Stimulated activated CD4-positive, alpha-beta T cell treated with anti-CD3 and anti-CD28 coated beads, Interleukin-2, amount 100 ng/mL, for 48 hours (primary cell): Measurements from ENCODE around the gene ZMAT5.

ENCODE experiments used
- DNase-seq, 2 donors: peaks; one replicate each; pipeline ENCODE4 v3.0.0-alpha.2; 2020

The ZMAT5 gene

GRCh38 chr22:29751669-29752068 lies 15.1 kb downstream of the ZMAT5 start:
- DNase-seq, result no peak

DNA sequence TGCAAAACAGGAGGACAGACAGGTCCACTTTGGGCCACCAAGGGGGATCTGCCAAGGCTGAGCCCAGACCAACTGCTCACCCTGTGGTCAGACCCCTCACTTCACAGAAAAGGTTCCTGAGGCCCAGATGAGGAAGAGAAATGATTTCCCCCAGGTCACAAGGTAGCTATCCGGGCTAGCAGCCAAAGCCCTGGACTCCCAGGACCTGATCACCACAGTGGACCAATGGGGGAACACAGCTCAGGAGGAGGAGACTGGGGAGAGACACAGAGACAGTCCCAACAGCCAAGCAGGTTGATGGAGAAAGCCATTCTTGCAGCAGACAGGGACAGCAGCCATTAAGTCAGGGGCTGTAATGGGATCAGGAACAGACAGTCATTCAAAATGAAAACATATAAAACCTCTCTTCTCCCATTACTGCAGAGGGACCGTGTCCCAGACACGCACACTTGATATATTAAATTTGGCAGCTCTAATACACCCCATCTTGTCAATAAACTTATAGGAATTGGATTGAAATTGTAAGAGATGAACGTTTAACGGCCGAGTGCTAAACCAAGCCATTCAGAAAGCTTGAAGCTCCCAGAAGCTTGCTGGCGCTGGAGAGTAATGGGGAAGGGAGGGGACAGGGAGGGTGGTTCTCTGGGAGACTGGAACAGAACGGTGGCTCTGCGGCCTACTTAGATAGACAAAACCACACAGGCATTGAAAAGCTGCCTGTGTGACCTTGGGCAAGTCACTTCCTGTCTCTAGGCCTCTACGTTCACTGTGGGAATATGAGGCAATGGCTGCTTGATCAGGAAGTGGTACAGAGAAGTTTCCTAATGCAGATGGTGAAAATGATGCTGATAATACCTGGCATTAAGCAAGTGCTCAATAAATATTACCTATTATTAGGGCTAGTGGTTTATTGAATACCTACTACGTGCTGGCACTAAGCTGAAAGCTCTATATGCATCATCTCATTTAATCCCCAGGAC lies 16.0 kb downstream of the ZMAT5 start:
- DNase-seq, result peak in 1 of 2 donors; percentile 11

DNA sequence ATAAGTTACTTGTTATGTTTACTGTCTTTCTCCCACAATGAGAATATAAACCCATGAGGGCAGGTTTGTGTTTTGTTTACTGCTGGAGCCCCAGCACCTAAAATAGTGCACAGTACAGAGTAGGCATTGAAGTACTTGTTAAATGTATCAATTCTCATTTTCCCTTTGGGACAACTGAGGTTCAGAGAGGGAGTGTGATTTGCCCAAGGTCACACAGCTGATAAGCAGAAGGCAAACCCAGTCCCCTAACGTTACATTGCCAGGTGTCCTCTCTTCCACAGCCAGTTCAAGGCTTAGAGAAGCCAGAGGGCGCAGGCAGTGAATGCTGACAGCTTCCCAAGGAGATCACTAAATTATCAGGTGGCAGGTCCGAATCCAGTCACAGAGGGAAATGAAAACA lies 16.8 kb downstream of the ZMAT5 start:
- no peak for DNase-seq

DNA sequence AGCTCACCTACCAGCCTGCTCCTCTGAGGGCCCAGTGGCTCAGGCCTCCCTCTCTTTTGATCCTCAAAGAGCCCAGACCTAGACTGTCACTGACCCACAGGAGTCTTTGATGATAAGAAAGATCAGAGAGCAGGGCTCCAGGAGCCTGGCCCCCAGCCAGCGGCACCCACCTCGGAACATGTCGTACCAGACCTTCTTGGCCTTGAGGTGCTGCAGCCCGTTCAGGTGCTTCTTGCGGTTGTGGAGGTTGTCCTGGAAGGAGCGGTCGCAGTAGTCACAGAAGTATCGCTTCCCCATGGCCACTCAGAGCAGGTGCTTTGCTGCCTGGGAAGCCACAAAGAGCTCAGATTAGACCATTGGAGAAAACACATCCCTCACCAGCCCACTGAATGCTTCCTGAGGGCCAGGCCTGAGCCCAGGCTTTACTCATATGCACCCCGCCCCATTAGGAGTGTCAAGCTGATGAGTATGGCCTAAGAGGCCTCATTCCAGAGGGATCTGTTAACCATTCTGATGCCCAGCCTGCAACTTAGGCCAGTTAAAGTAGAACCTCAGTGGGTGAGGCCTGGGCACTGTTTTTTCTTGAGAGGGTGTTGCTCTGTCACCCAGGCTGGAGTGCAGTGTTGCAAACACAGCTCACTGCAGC lies 18.4 kb downstream of the ZMAT5 start:
- no peak for DNase-seq

DNA sequence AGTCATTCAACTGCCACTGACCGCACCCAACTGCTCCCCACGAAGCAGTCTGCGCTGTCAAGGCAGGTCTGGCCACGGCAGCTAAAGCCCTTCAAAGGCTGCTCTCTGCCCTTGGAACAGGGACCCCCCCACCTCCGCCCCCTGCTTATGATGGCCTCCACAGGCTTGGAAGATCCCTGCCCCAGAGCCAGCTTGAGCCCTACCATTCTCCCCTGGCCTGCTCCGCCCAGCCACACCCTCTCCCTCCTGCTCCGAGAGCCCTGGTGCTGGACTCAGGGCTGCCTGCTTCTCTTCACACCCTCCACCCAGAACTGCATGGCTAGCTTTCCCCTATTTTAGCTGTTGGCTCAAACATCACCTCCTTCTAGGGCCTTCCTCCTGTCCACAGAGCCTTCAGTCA lies 19.0 kb downstream of the ZMAT5 start:
- DNase-seq, result no peak

- no peak for DNase-seq
Measured at GRCh38 chr22:29744902-29745301, 21.9 kb downstream of the ZMAT5 start.

DNA sequence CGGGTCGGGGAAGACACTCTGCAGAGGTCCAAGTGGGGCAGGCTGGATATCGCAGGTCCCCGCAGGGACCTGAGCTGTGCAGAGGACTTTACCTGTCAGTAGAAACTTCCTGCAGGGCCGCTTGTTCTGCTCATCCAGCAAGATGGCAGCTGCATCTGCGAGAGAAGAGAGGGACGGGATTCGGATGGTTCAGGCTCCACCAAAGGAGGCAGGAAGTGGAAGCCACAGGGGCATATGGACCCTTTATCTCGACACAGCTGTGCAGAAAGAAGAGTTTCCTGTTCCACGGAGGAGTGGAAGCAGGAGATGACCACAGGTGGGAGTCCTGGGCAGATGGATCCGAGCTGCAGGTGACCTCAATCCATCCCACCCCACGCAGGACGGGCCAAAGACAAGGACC lies 24.5 kb downstream of the ZMAT5 start:
- no peak for DNase-seq

DNA sequence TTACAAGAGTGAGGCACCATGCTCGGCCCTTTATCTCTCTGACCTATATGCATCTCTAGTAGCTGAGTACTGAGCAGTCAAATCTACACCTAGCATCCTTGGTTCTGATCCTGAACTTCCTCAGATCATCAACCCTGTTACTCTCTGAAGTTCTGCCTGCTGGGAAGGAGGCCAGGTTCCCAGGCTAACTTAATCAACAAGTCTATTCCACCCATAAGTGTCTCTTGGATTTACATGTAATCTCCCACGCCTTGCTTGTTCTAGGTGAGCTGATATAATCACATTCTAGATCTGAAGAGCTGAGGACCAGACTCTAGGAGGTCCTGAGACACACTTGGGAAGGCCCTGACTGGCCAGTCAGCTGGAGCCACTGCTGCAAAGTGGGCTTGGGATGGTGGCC lies 24.9 kb downstream of the ZMAT5 start:
- DNase-seq, result no peak

- DNase-seq, result no peak
Measured at GRCh38 chr22:29740216-29740615, 26.6 kb downstream of the ZMAT5 start.

GRCh38 chr22:29739346-29739875 lies 27.4 kb downstream of the ZMAT5 start:
- no peak for DNase-seq

- DNase-seq, result no peak
Measured at GRCh38 chr22:29738118-29738815, 28.5 kb downstream of the ZMAT5 start.

DNA sequence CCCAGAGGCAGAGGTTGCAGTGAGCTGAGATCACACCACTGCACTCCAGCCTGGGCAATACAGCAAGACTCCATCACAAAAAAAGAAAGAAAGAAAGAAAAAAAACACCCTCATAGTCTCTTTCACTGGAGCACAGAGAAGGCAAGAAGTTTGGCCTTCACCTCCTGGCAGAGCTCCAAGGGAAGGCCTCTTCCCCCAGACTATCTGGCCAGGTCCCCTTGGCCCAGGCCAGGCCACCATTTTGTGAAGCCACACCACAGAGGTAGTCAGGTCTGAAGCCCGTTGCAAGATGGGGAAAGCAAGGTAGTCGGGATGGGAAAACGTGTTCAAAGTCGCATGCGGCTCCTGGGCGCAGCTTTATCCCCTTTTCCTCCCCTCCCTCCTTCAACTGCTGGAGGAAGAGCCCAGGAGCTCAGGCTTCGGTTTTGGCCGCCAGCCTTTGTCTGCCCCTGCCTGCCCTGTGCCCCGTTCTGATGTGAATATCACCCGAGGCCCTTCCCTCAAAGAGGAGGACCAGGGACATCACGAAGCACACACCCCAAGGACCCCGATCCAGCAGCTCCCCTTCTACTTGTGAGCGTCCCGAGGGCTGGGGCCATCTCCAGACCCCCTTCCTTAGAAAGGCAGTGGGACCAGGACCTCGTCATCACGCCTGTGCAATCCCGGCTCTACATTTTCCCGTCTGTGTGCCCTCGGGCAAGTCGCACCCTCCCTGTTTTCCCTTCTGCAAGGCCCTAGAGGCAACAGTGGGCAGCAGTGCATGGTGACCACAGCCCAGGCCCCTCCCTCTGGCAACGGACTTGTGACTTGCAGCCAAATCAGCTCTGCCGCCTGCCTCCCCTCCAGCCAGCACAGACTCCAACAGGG lies 29.3 kb downstream of the ZMAT5 start:
- DNase-seq, result no peak

DNA sequence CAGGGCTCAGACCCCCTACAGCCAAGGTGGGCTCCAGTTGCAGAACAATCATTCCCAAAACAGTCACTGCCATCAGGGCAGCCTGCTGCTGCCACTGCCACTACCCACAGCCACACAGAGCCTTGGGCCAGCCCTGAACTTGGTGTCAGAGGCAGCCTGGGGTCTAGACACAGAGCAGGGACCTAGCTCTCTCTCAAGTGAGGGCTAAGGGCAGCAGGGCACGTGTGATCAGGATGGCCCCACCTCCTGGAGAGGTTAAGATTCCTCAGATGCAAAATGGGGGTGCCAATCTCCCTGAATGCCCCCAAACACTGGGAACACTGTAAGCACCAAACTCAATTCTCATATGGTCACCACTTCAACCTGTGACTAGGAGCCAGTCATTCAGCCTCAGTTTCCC lies 31.4 kb downstream of the ZMAT5 start:
- no peak for DNase-seq

DNA sequence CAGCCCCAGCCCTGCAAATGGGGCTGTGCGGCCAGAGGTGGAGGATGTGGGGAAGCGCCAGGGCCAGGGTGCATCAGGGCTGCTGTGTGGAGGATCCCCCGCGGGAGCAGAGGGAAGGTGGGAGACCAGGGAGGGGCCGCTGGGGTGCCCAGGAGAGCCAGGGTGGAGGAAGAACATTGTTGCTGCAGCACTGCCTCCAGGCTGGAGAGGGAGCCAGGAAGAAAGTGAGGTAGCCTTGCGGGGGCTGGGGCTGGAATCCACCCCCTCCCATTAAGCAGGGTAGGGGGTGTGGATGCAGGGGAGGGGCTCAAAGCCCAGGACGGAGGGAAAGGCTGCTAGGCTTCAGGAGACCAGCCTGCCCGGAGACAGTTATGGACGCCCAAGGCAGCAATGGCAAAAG lies 32.0 kb downstream of the ZMAT5 start:
- DNase-seq, result no peak

- no peak for DNase-seq
Measured at GRCh38 chr22:29734406-29734805, 32.4 kb downstream of the ZMAT5 start.

DNA sequence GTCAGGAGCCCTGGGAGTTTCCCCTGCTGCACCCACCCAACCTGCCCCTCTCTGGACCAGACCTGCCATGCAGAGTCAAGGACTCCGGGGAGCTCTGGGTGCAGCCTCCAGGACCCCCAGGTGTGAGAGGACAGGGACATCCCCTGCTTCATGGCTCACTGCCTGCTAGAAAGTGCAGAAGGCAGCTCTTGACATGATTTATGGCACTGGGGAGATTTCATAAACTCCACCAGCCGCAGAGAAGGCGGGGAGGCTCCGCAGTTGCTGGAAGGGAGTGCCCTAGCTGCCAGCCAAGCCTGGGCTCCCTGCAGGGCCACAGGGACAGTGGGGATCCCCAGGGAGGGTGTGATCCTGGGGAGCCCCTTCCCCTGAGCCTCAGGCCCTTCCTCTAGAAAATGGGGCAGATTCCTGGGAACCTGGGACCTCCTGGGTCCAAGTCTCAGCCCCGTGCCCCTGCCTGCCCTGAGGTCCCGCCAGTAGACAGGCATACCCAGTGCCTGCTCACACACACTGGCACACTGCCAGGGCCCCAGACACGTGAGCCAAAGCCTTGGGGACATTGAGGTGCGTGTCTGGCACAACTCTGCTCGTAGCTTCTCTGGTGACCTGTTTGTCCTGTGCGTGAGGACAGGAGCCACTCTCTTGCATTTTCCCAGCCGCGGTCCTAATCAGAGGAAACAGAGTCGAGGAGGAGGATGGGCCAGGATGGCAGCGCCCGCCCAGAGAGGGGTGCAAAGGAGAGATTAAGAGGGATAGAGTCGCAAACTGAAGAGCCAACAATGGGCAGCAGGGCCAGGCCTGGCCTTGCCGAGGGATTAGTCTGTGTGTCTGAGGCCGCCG lies 33.2 kb downstream of the ZMAT5 start:
- no peak for DNase-seq

- no peak for DNase-seq
Measured at GRCh38 chr22:29732883-29733282, 33.9 kb downstream of the ZMAT5 start.

DNA sequence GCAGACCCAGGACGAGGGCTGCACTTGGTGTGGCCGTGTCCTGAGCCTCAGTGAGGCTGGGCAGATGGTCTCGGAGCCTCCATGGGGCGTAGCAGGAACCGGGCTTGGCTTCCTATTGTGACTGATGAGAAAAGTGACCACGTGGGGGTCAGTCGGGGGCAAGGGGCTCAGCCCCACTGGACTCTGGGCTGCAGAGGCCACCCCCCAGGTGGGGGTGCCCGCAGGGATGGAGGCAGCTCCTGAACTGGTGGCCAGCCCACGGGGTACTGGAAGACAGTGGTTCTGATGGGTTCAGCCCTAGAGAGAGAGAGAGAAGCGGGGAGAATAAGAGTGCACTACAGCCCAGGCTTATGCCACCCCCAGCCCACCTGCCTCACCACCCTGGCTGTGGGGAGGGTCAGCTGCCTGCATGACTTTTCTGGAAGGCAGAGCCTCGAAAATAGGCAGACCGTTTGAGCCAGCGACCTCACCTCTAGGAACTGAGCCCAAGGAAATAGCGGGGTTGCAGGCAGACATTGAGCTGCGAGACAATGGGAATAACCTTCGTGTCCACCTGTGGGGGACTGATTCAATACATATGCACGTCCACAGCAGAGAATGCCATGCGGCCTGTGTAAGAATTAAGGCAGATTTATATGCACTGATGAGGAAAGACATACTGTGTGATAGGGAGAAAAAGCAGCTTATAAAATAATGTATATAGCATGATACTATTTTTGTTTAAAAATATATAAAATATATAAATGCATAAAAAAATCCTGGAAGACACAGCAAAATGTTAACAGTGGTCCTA lies 35.6 kb downstream of the ZMAT5 start:
- no peak for DNase-seq

DNA sequence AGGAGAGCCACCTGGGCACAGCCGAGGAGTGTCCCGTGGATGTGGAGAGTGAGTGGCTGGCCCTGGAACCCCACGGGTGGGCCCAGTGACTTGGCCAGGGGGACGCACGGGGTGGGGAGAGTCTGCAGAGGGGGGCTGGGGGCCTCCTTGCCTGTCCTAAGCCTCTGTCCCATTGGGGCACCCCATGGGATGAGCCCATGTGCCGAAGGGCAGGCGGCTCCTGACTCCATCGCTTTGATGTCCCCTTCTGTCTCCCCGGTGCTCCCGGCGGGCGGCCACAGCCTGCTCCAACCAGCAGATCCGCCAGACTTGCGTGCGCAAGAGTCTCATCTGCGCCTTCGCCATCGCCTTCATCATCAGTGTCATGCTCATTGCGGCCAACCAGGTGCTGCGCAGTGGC lies 37.6 kb downstream of the ZMAT5 start:
- no peak for DNase-seq

DNA sequence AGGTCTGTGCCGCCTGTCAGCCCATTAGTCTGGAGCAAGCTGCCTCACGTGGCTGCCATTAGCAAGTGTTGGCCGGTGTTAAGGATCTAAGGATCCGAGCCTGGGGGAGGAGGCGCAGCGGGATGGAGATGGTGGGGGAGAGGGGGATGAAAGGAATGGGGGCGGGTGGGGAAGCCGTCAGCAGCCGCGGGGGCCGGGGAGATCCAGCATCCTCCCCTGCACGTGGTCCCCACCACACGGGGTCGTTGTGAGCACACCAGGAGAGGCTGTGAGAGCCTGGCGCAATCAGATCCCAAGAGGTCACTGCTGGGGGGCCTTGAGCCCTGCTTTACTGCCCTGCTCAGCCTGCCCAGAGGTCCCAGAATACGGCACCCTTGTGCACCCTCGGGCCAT lies 39.7 kb downstream of the ZMAT5 start:
- DNase-seq, result no peak
